ENCODE results near the gene CTIF.

DNA sequence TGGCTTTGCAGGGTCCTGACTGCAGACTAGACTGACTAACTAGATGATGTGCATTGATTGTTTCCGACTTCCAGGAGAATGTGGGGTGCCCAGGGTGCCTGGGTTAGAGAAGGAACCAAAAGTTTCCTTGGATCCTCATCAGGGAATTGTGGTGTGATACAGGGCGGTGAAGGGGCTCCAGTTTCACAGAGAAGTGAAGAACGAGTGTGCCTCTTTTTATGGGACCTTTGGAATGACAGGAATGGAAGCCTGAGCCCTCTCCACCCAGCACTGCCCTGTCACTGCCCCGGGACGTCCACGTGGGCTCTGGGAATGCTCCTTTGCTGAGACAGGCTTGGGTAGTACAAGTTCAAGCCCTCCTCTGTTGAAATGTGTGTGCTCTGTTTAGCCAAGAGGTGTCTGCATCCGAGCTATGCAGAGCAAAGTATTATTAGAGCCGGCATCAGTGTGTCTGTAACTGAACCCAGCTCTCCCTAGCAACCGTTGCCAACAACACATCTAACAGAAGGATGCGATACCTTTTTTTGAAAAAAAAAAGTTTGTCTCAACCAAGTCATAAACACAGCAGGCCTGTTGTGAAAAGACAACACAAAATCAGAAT, 228.4 kb downstream of the CTIF start:
- TF ChIP-seq TAF1 (IDR thresholded peaks at IDR 0.05; ENCODE audit: low read depth) (no peak), REST (IDR thresholded peaks at IDR 0.05; ENCODE audit: borderline replicate concordance) (no peak), POLR2AphosphoS5 (IDR thresholded peaks at IDR 0.05) (no peak), MXI1 (conservative IDR thresholded peaks at IDR 0.05; ENCODE audit: poor library complexity, severe bottlenecking) (no peak), EP300 (conservative IDR thresholded peaks at IDR 0.05; ENCODE audit: poor library complexity, severe bottlenecking) (no peak), SMC3 (conservative IDR thresholded peaks at IDR 0.05; ENCODE audit: poor library complexity) (no peak), EZH2 (IDR thresholded peaks at IDR 0.05; ENCODE audit: borderline replicate concordance, insufficient read depth, low read length, poor library complexity, severe bottlenecking) (no peak)
- TF ChIP-seq, protein P1, sequence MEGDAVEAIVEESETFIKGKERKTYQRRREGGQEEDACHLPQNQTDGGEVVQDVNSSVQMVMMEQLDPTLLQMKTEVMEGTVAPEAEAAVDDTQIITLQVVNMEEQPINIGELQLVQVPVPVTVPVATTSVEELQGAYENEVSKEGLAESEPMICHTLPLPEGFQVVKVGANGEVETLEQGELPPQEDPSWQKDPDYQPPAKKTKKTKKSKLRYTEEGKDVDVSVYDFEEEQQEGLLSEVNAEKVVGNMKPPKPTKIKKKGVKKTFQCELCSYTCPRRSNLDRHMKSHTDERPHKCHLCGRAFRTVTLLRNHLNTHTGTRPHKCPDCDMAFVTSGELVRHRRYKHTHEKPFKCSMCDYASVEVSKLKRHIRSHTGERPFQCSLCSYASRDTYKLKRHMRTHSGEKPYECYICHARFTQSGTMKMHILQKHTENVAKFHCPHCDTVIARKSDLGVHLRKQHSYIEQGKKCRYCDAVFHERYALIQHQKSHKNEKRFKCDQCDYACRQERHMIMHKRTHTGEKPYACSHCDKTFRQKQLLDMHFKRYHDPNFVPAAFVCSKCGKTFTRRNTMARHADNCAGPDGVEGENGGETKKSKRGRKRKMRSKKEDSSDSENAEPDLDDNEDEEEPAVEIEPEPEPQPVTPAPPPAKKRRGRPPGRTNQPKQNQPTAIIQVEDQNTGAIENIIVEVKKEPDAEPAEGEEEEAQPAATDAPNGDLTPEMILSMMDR (IDR thresholded peaks at IDR 0.05; ENCODE audit: poor library complexity, severe bottlenecking) = no peak

Measured in neural cell (in vitro differentiated cells).